Measurements from ENCODE around the gene SETD7.

GRCh38 chr4:139575072-139575471 is 19.1 kb upstream of the SETD7 start:
- TF ChIP-seq CTCF (IDR thresholded peaks at IDR 0.05) (no peak), POLR2A (IDR thresholded peaks at IDR 0.05) (no peak)
